ENCODE results near the gene ZBTB21. TPM values are rescaled to one million over a fixed set of nuclear protein-coding genes. Genes with fewer than 3 reads are reported as not detected.

Gene ZBTB21
- total and polyA plus RNA-seq, 2 experiments from 2014 or later: 10.7 TPM

- H3K4me2 ChIP-seq (ENCODE audit: unreplicated experiment): no peak overlapping the region
- H3K9me3 ChIP-seq (ENCODE audit: low read depth): no peaks in the 10 kb centered on the region
- H4K20me1 ChIP-seq (ENCODE audit: insufficient read depth): no peaks in the 10 kb centered on the region
- H3K9me2 ChIP-seq (ENCODE audit: insufficient read depth): no peaks in the 10 kb centered on the region
- WGBS, 2 experiments (ENCODE audit: low coverage in 1 of 2, low lambda C conversion rate in 2 of 2, missing lambda C conversion rate in 2 of 2): 95% methylated on average over 7 of the region's 7 CpGs
- H3K79me2 ChIP-seq (ENCODE audit: insufficient read depth): no peaks in the 10 kb centered on the region
- H2AFZ ChIP-seq: no peak overlapping the region
- H3K27ac ChIP-seq: no peak overlapping the region
- H3F3A ChIP-seq (ENCODE audit: insufficient read depth): peaks cover 21% of the 10 kb centered on the region
- peaks cover 27% of the 10 kb centered on the region for H3K4me1 ChIP-seq (ENCODE audit: insufficient read depth)
- H3K27me3 ChIP-seq (replicated peaks; ENCODE audit: insufficient read depth): no peaks in the 10 kb centered on the region
- DNase-seq: no peak
- no peaks in the 10 kb centered on the region for H3K36me3 ChIP-seq (ENCODE audit: low read depth)
- in situ Hi-C loops (cut with MboI): no loop called here
- H3K9ac ChIP-seq: no peak overlapping the region
- TF ChIP-seq EZH2 (IDR thresholded peaks at IDR 0.05; ENCODE audit: insufficient read depth, poor library complexity, severe bottlenecking) (no peak), EZH2phosphoT487 (IDR thresholded peaks at IDR 0.05; ENCODE audit: insufficient read depth, low read depth) (no peak)
- no peak overlapping the region for H3K4me3 ChIP-seq
Measured at GRCh38 chr21:42044871-42045495, 34.8 kb upstream of the ZBTB21 start.

- in situ Hi-C loops (cut with MboI): no loop called here
- WGBS, 2 experiments (ENCODE audit: low coverage in 1 of 2, low lambda C conversion rate in 2 of 2, missing lambda C conversion rate in 2 of 2): 90 to 91% methylated on average over 16 to 17 of the region's 17 CpGs
Measured at GRCh38 chr21:42043961-42044360, 33.8 kb upstream of the ZBTB21 start.

GRCh38 chr21:42043201-42043895 lies 33.2 kb upstream of the ZBTB21 start:
- no peaks in the 10 kb centered on the region for H3K79me2 ChIP-seq (ENCODE audit: insufficient read depth)
- 87 to 90% methylated on average over 16 of the region's 16 CpGs for WGBS, 2 experiments (ENCODE audit: low coverage in 1 of 2, low lambda C conversion rate in 2 of 2, missing lambda C conversion rate in 2 of 2)
- H3K9me3 ChIP-seq (ENCODE audit: low read depth): no peaks in the 10 kb centered on the region
- H3K27me3 ChIP-seq (replicated peaks; ENCODE audit: insufficient read depth): no peaks in the 10 kb centered on the region
- in situ Hi-C loops (cut with MboI): no loop called here
- H3K9ac ChIP-seq: no peak overlapping the region
- no peak overlapping the region for H3K4me3 ChIP-seq
- no peaks in the 10 kb centered on the region for H3K36me3 ChIP-seq (ENCODE audit: low read depth)
- no peaks in the 10 kb centered on the region for H3K9me2 ChIP-seq (ENCODE audit: insufficient read depth)
- H2AFZ ChIP-seq: no peak overlapping the region
- H3F3A ChIP-seq (ENCODE audit: insufficient read depth): peaks cover 34% of the 10 kb centered on the region
- H4K20me1 ChIP-seq (ENCODE audit: insufficient read depth): no peaks in the 10 kb centered on the region
- TF ChIP-seq EZH2phosphoT487 (IDR thresholded peaks at IDR 0.05; ENCODE audit: insufficient read depth, low read depth) (no peak), EZH2 (IDR thresholded peaks at IDR 0.05; ENCODE audit: insufficient read depth, poor library complexity, severe bottlenecking) (no peak)
- peaks cover 37% of the 10 kb centered on the region for H3K4me1 ChIP-seq (ENCODE audit: insufficient read depth)
- H3K4me2 ChIP-seq (ENCODE audit: unreplicated experiment): no peak overlapping the region
- no peak overlapping the region for H3K27ac ChIP-seq
- no peak for DNase-seq

More at GRCh38 chr21:42043961-42044360, 33.8 kb upstream of the ZBTB21 start:
- H3K27me3 ChIP-seq (replicated peaks; ENCODE audit: insufficient read depth): no peaks in the 10 kb centered on the region
- H3K4me1 ChIP-seq (ENCODE audit: insufficient read depth): peaks cover 37% of the 10 kb centered on the region
- H3K36me3 ChIP-seq (ENCODE audit: low read depth): no peaks in the 10 kb centered on the region
- no peaks in the 10 kb centered on the region for H3K79me2 ChIP-seq (ENCODE audit: insufficient read depth)
- no peak overlapping the region for H3K4me3 ChIP-seq
- no peak overlapping the region for H3K9ac ChIP-seq
- H3K4me2 ChIP-seq (ENCODE audit: unreplicated experiment): no peak overlapping the region
- DNase-seq: no peak
- H4K20me1 ChIP-seq (ENCODE audit: insufficient read depth): no peaks in the 10 kb centered on the region
- TF ChIP-seq EZH2 (IDR thresholded peaks at IDR 0.05; ENCODE audit: insufficient read depth, poor library complexity, severe bottlenecking): no peak
- TF ChIP-seq EZH2phosphoT487 (IDR thresholded peaks at IDR 0.05; ENCODE audit: insufficient read depth, low read depth): no peak
- H3K9me2 ChIP-seq (ENCODE audit: insufficient read depth): no peaks in the 10 kb centered on the region
- H3K9me3 ChIP-seq (ENCODE audit: low read depth): no peaks in the 10 kb centered on the region
- H3F3A ChIP-seq (ENCODE audit: insufficient read depth): peaks cover 30% of the 10 kb centered on the region
- H3K27ac ChIP-seq: no peak overlapping the region
- H2AFZ ChIP-seq: no peak overlapping the region

- peaks cover 30% of the 10 kb centered on the region for H3F3A ChIP-seq (ENCODE audit: insufficient read depth)
- no peaks in the 10 kb centered on the region for H3K79me2 ChIP-seq (ENCODE audit: insufficient read depth)
- H3K9me2 ChIP-seq (ENCODE audit: insufficient read depth): no peaks in the 10 kb centered on the region
- no peaks in the 10 kb centered on the region for H4K20me1 ChIP-seq (ENCODE audit: insufficient read depth)
- no peak for TF ChIP-seq EZH2 (IDR thresholded peaks at IDR 0.05; ENCODE audit: insufficient read depth, poor library complexity, severe bottlenecking)
- TF ChIP-seq EZH2phosphoT487 (IDR thresholded peaks at IDR 0.05; ENCODE audit: insufficient read depth, low read depth): no peak
- H3K9ac ChIP-seq: no peak overlapping the region
- no peak overlapping the region for H3K4me2 ChIP-seq (ENCODE audit: unreplicated experiment)
- H3K4me3 ChIP-seq: no peak overlapping the region
- no peak overlapping the region for H3K27ac ChIP-seq
- H3K27me3 ChIP-seq (replicated peaks; ENCODE audit: insufficient read depth): no peaks in the 10 kb centered on the region
- no peaks in the 10 kb centered on the region for H3K9me3 ChIP-seq (ENCODE audit: low read depth)
- H3K36me3 ChIP-seq (ENCODE audit: low read depth): no peaks in the 10 kb centered on the region
- 77 to 83% methylated on average over 9 of the region's 9 CpGs for WGBS, 2 experiments (ENCODE audit: low coverage in 1 of 2, low lambda C conversion rate in 2 of 2, missing lambda C conversion rate in 2 of 2)
- peaks cover 32% of the 10 kb centered on the region for H3K4me1 ChIP-seq (ENCODE audit: insufficient read depth)
- in situ Hi-C loops (cut with MboI): no loop called here
- H2AFZ ChIP-seq: no peak overlapping the region
- no peak for DNase-seq
Measured at GRCh38 chr21:42042651-42043050, 32.5 kb upstream of the ZBTB21 start.

Data from GM23248 (cell line).